ENCODE results near the gene CFAP77.

The CFAP77 gene

GRCh38 chr9:132384376-132384775 lies 25.6 kb upstream of the CFAP77 start:
- WGBS (ENCODE audit: insufficient coverage) = 27% methylated on average over 3 of the region's 8 CpGs
- H3K9me3 ChIP-seq (ENCODE audit: control extremely low read depth in 1 of 5, control insufficient read depth in 4 of 5, insufficient read depth in 2 of 5, low read depth in 1 of 5, low read length in 4 of 5) = no peaks in the 10 kb centered on the region
- peaks cover 15 to 61% (median 39%) of the 10 kb centered on the region in 4 experiments for H3K36me3 ChIP-seq (ENCODE audit: control insufficient read depth in 4 of 4, insufficient read depth in 4 of 4, low read length in 3 of 4)
- ChIA-PET POLR2A (interaction anchor here (0.6 to 4.6 kb wide), 3 partner anchors 31 to 47 kb away, joined by 4 to 45 read pairs (median 4); partner anchors contain the start of gene SETX), CTCF (interaction anchor here (0.7 to 4.0 kb wide), 7 partner anchors 12 to 54 kb away, joined by 3 to 26 read pairs (median 3); partner anchors contain the start of gene SETX)
- H3K4me1 ChIP-seq (ENCODE audit: control extremely low read depth in 1 of 4, control insufficient read depth in 4 of 4, insufficient read depth in 4 of 4, low read length in 3 of 4) = peaks cover 18 to 37% (median 29%) of the 10 kb centered on the region in 4 experiments
- no peak for DNase-seq
- no peak overlapping the region for H3K4me3 ChIP-seq (ENCODE audit: control insufficient read depth in 1 of 7, extremely low read depth in 1 of 7, insufficient read depth in 4 of 7, low read depth in 2 of 7, low read length in 6 of 7)
- no peak overlapping the region for H3K27ac ChIP-seq (ENCODE audit: insufficient read depth in 1 of 2, low read depth in 1 of 2, low read length in 2 of 2, poor library complexity in 1 of 2, severe bottlenecking in 2 of 2)
- no peaks in the 10 kb centered on the region for H3K27me3 ChIP-seq (replicated peaks in 2 of 5; ENCODE audit: control insufficient read depth in 4 of 5, insufficient read depth in 5 of 5, low read length in 4 of 5)

- H3K4me3 ChIP-seq (ENCODE audit: control insufficient read depth in 1 of 7, extremely low read depth in 1 of 7, insufficient read depth in 4 of 7, low read depth in 2 of 7, low read length in 6 of 7) = no peak overlapping the region
- peaks cover 13 to 23% (median 20%) of the 10 kb centered on the region in 4 experiments for H3K4me1 ChIP-seq (ENCODE audit: control extremely low read depth in 1 of 4, control insufficient read depth in 4 of 4, insufficient read depth in 4 of 4, low read length in 3 of 4)
- no peaks in the 10 kb centered on the region for H3K27me3 ChIP-seq (replicated peaks in 2 of 5; ENCODE audit: control insufficient read depth in 4 of 5, insufficient read depth in 5 of 5, low read length in 4 of 5)
- H3K36me3 ChIP-seq (ENCODE audit: control insufficient read depth in 4 of 4, insufficient read depth in 4 of 4, low read length in 3 of 4) = peaks cover 25 to 76% (median 56%) of the 10 kb centered on the region in 4 experiments
- DNase-seq = no peak
- WGBS (ENCODE audit: insufficient coverage) = 100% methylated on average over 2 of the region's 7 CpGs
- H3K27ac ChIP-seq (ENCODE audit: insufficient read depth in 1 of 2, low read depth in 1 of 2, low read length in 2 of 2, poor library complexity in 1 of 2, severe bottlenecking in 2 of 2) = no peak overlapping the region
- H3K9me3 ChIP-seq (ENCODE audit: control extremely low read depth in 1 of 5, control insufficient read depth in 4 of 5, insufficient read depth in 2 of 5, low read depth in 1 of 5, low read length in 4 of 5) = no peaks in the 10 kb centered on the region
- ChIA-PET POLR2A (no interaction called here), CTCF (interaction anchor here (1.6 kb wide), 1 partner anchor 36 kb away, joined by 4 read pairs; no protein-coding TSS in a partner anchor)
Measured at GRCh38 chr9:132387133-132387532, 22.9 kb upstream of the CFAP77 start.

GRCh38 chr9:132390966-132391365 lies 19.0 kb upstream of the CFAP77 start:
- H3K4me3 ChIP-seq (ENCODE audit: control insufficient read depth in 1 of 7, extremely low read depth in 1 of 7, insufficient read depth in 4 of 7, low read depth in 2 of 7, low read length in 6 of 7) = no peak overlapping the region
- ChIA-PET CTCF (interaction anchor here (1.1 to 2.5 kb wide), 4 partner anchors 8 to 59 kb away, joined by 3 to 9 read pairs (median 4); partner anchors contain the start of gene CFAP77), POLR2A (no interaction called here)
- peaks cover 28 to 90% (median 64%) of the 10 kb centered on the region in 4 experiments for H3K36me3 ChIP-seq (ENCODE audit: control insufficient read depth in 4 of 4, insufficient read depth in 4 of 4, low read length in 3 of 4)
- no peaks in the 10 kb centered on the region for H3K27me3 ChIP-seq (replicated peaks in 2 of 5; ENCODE audit: control insufficient read depth in 4 of 5, insufficient read depth in 5 of 5, low read length in 4 of 5)
- DNase-seq = no peak
- WGBS (ENCODE audit: insufficient coverage) = 100% methylated on average over 2 of the region's 7 CpGs
- no peak overlapping the region for H3K27ac ChIP-seq (ENCODE audit: insufficient read depth in 1 of 2, low read depth in 1 of 2, low read length in 2 of 2, poor library complexity in 1 of 2, severe bottlenecking in 2 of 2)
- no peaks in the 10 kb centered on the region for H3K9me3 ChIP-seq (ENCODE audit: control extremely low read depth in 1 of 5, control insufficient read depth in 4 of 5, insufficient read depth in 2 of 5, low read depth in 1 of 5, low read length in 4 of 5)
- H3K4me1 ChIP-seq (ENCODE audit: control extremely low read depth in 1 of 4, control insufficient read depth in 4 of 4, insufficient read depth in 4 of 4, low read length in 3 of 4) = no peaks in the 10 kb centered on the region

- H3K4me1 ChIP-seq (ENCODE audit: control extremely low read depth in 1 of 4, control insufficient read depth in 4 of 4, insufficient read depth in 4 of 4, low read length in 3 of 4) = no peaks in the 10 kb centered on the region
- no peak overlapping the region for H3K27ac ChIP-seq (ENCODE audit: insufficient read depth in 1 of 2, low read depth in 1 of 2, low read length in 2 of 2, poor library complexity in 1 of 2, severe bottlenecking in 2 of 2)
- no peak overlapping the region for H3K4me3 ChIP-seq (ENCODE audit: control insufficient read depth in 1 of 7, extremely low read depth in 1 of 7, insufficient read depth in 4 of 7, low read depth in 2 of 7, low read length in 6 of 7)
- H3K9me3 ChIP-seq (ENCODE audit: control extremely low read depth in 1 of 5, control insufficient read depth in 4 of 5, insufficient read depth in 2 of 5, low read depth in 1 of 5, low read length in 4 of 5) = no peaks in the 10 kb centered on the region
- POLR2A ChIA-PET = no interaction called here
- DNase-seq = no peak
- 97% methylated on average over 11 of the region's 11 CpGs for WGBS (ENCODE audit: insufficient coverage)
- H3K36me3 ChIP-seq (ENCODE audit: control insufficient read depth in 4 of 4, insufficient read depth in 4 of 4, low read length in 3 of 4) = peaks cover 28 to 90% (median 64%) of the 10 kb centered on the region in 4 experiments
- H3K27me3 ChIP-seq (replicated peaks in 2 of 5; ENCODE audit: control insufficient read depth in 4 of 5, insufficient read depth in 5 of 5, low read length in 4 of 5) = no peaks in the 10 kb centered on the region
- CTCF ChIA-PET = interaction anchor here (1.1 to 1.7 kb wide), 3 partner anchors 10 to 59 kb away, joined by 3 to 6 read pairs (median 3); partner anchors contain the start of gene CFAP77
Measured at GRCh38 chr9:132391449-132391848, 18.6 kb upstream of the CFAP77 start.

GRCh38 chr9:132395560-132395959 lies 14.5 kb upstream of the CFAP77 start:
- Histone ChIP-seq H3K27me3 (replicated peaks in 2 of 5; ENCODE audit: control insufficient read depth in 4 of 5, insufficient read depth in 5 of 5, low read length in 4 of 5) (no peaks in the 10 kb centered on the region), H3K4me3 (ENCODE audit: control insufficient read depth in 1 of 7, extremely low read depth in 1 of 7, insufficient read depth in 4 of 7, low read depth in 2 of 7, low read length in 6 of 7) (no peak overlapping the region), H3K27ac (ENCODE audit: insufficient read depth in 1 of 2, low read depth in 1 of 2, low read length in 2 of 2, poor library complexity in 1 of 2, severe bottlenecking in 2 of 2) (no peak overlapping the region), H3K9me3 (ENCODE audit: control extremely low read depth in 1 of 5, control insufficient read depth in 4 of 5, insufficient read depth in 2 of 5, low read depth in 1 of 5, low read length in 4 of 5) (no peaks in the 10 kb centered on the region), H3K36me3 (ENCODE audit: control insufficient read depth in 4 of 4, insufficient read depth in 4 of 4, low read length in 3 of 4) (peaks cover 14 to 86% (median 58%) of the 10 kb centered on the region in 4 experiments), H3K4me1 (ENCODE audit: control extremely low read depth in 1 of 4, control insufficient read depth in 4 of 4, insufficient read depth in 4 of 4, low read length in 3 of 4) (no peaks in the 10 kb centered on the region)
- DNase-seq = no peak
- ChIA-PET POLR2A (no interaction called here), CTCF (no interaction called here)
- 100% methylated on average over 6 of the region's 11 CpGs for WGBS (ENCODE audit: insufficient coverage)

GRCh38 chr9:132401824-132402223 lies 8.2 kb upstream of the CFAP77 start:
- Histone ChIP-seq H3K9me3 (ENCODE audit: control extremely low read depth in 1 of 5, control insufficient read depth in 4 of 5, insufficient read depth in 2 of 5, low read depth in 1 of 5, low read length in 4 of 5) (no peaks in the 10 kb centered on the region), H3K4me3 (ENCODE audit: control insufficient read depth in 1 of 7, extremely low read depth in 1 of 7, insufficient read depth in 4 of 7, low read depth in 2 of 7, low read length in 6 of 7) (no peak overlapping the region), H3K27ac (ENCODE audit: insufficient read depth in 1 of 2, low read depth in 1 of 2, low read length in 2 of 2, poor library complexity in 1 of 2, severe bottlenecking in 2 of 2) (no peak overlapping the region), H3K36me3 (ENCODE audit: control insufficient read depth in 4 of 4, insufficient read depth in 4 of 4, low read length in 3 of 4) (peaks cover 11 to 57% (median 37%) of the 10 kb centered on the region in 4 experiments), H3K4me1 (ENCODE audit: control extremely low read depth in 1 of 4, control insufficient read depth in 4 of 4, insufficient read depth in 4 of 4, low read length in 3 of 4) (peaks cover 17 to 27% (median 24%) of the 10 kb centered on the region in 4 experiments), H3K27me3 (replicated peaks in 2 of 5; ENCODE audit: control insufficient read depth in 4 of 5, insufficient read depth in 5 of 5, low read length in 4 of 5) (no peaks in the 10 kb centered on the region)
- CTCF ChIA-PET = no interaction called here
- DNase-seq = no peak
- 88% methylated on average over 3 of the region's 4 CpGs for WGBS (ENCODE audit: insufficient coverage)
- POLR2A ChIA-PET = no interaction called here

- Histone ChIP-seq H3K27me3 (replicated peaks in 2 of 5; ENCODE audit: control insufficient read depth in 4 of 5, insufficient read depth in 5 of 5, low read length in 4 of 5) (peaks cover 0 to 4% (median 3%) of the 10 kb centered on the region in 5 experiments), H3K36me3 (ENCODE audit: control insufficient read depth in 4 of 4, insufficient read depth in 4 of 4, low read length in 3 of 4) (peaks cover 11 to 39% (median 21%) of the 10 kb centered on the region in 4 experiments), H3K9me3 (ENCODE audit: control extremely low read depth in 1 of 5, control insufficient read depth in 4 of 5, insufficient read depth in 2 of 5, low read depth in 1 of 5, low read length in 4 of 5) (no peaks in the 10 kb centered on the region), H3K4me1 (ENCODE audit: control extremely low read depth in 1 of 4, control insufficient read depth in 4 of 4, insufficient read depth in 4 of 4, low read length in 3 of 4) (peaks cover 17 to 31% (median 29%) of the 10 kb centered on the region in 4 experiments), H3K4me3 (ENCODE audit: control insufficient read depth in 1 of 7, extremely low read depth in 1 of 7, insufficient read depth in 4 of 7, low read depth in 2 of 7, low read length in 6 of 7) (peak overlapping the region in 4 of 7 experiments; percentile 1 to 61 (median 38)), H3K27ac (ENCODE audit: insufficient read depth in 1 of 2, low read depth in 1 of 2, low read length in 2 of 2, poor library complexity in 1 of 2, severe bottlenecking in 2 of 2) (no peak overlapping the region)
- CTCF ChIA-PET = interaction anchor here (0.6 kb wide), 1 partner anchor 161 kb away, joined by 3 read pairs; no protein-coding TSS in a partner anchor
- peak in 2 of 3 donors; percentile 65 to 74 for DNase-seq
- POLR2A ChIA-PET = interaction anchor here (0.6 kb wide), 2 partner anchors 35 to 540 kb away, joined by 3 read pairs; partner anchors contain the start of gene TSC1
- WGBS (ENCODE audit: insufficient coverage) = 17% methylated on average over 6 of the region's 9 CpGs
Measured at GRCh38 chr9:132404228-132404881, 5.7 kb upstream of the CFAP77 start.

Measured in common myeloid progenitor, CD34-positive (primary cell).